NB4 (cell line): Measurements from ENCODE around the gene PTPN4.
"Not testable (repeated sequence)": the region's sequence is repeated elsewhere in the genome, so short reads cannot be mapped to it uniquely, and the experiment has no call there.

Experiments used
- DNase-seq: peaks from one replicate; pipeline ENCODE4 v3.0.0; 2010; ENCODE audit warnings: low read depth
- H3K4me3 ChIP-seq: one replicate; pipeline ENCODE4 v1.5.1; 2011; ENCODE audit warnings: mild to moderate bottlenecking, low read depth, low read length, moderate library complexity
- CTCF ChIP-seq: IDR thresholded peaks from one replicate; pipeline ENCODE4 v1.5.1; 2012; ENCODE audit warnings: low read depth, low read length
- MAX ChIP-seq: IDR thresholded peaks from 2 replicates; pipeline ENCODE4 v1.6.1; 2011; ENCODE audit warnings: low read depth, low read length
- MYC ChIP-seq: IDR thresholded peaks from 2 replicates; pipeline ENCODE4 v1.6.1; 2011; ENCODE audit warnings: low read depth, low read length
- POLR2A ChIP-seq: IDR thresholded peaks from 2 replicates; pipeline ENCODE4 v1.6.1; 2011; ENCODE audit warnings: mild to moderate bottlenecking; ENCODE audit not compliant: insufficient read length; ENCODE audit errors: extremely low read depth

Gene PTPN4

GRCh38 chr2:119960821-119961220, 201.1 kb downstream of the PTPN4 start:
- H3K4me3 ChIP-seq: no peak overlapping the region
- no peak for DNase-seq
- no peak for TF ChIP-seq MAX
- TF ChIP-seq MYC: no peak
- no peak for TF ChIP-seq POLR2A
- TF ChIP-seq CTCF: no peak

- DNase-seq: no peak
- no peak for TF ChIP-seq CTCF
- TF ChIP-seq POLR2A: no peak
- TF ChIP-seq MAX: no peak
- no peak overlapping the region for H3K4me3 ChIP-seq
These were observed 222.2 kb downstream of the PTPN4 start for GRCh38 chr2:119981896-119982295.

GRCh38 chr2:119982506-119982905, 222.8 kb downstream of the PTPN4 start:
- DNase-seq: no peak
- H3K4me3 ChIP-seq: no peak overlapping the region
- TF ChIP-seq MYC: no peak
- TF ChIP-seq POLR2A: no peak
- TF ChIP-seq MAX: no peak
- no peak for TF ChIP-seq CTCF

- DNase-seq: no peak
- H3K4me3 ChIP-seq: no peak overlapping the region
- TF ChIP-seq CTCF (no peak), MYC (no peak), MAX (no peak), POLR2A (no peak)
These were observed 223.4 kb downstream of the PTPN4 start for GRCh38 chr2:119983108-119983507.

GRCh38 chr2:119996148-119996547, 236.4 kb downstream of the PTPN4 start:
- TF ChIP-seq CTCF (no peak), POLR2A (no peak), MAX (no peak), MYC (no peak)
- no peak overlapping the region for H3K4me3 ChIP-seq
- DNase-seq: no peak

- not testable (repeated sequence) for DNase-seq, H3K4me3 ChIP-seq
These were observed 237.5 kb downstream of the PTPN4 start for GRCh38 chr2:119996896-119997891.
